ENCODE results near the gene CFAP20DC.
A peak's percentile ranks its signal among the peaks of the same experiment; 100 is the strongest.

GRCh38 chr3:58994746-58995330, 55.0 kb downstream of the CFAP20DC start:
- TF ChIP-seq EZH2 (optimal IDR thresholded peaks at IDR 0.05; ENCODE audit: low read depth, low read length): no peak
- peak; percentile 79 for TF ChIP-seq CTCF (IDR thresholded peaks at IDR 0.05; ENCODE audit: low read length)
